Nephron (organoid): Measurements from ENCODE around the gene NR5A1.

Source experiments
- H3K27ac Mint-ChIP-seq, 3 experiments: 2 replicates each; pipeline ENCODE4 v1.8.0; 2020; ENCODE audit warnings: mixed read lengths in 3 of 3, mild to moderate bottlenecking in 2 of 3, moderate library complexity in 1 of 3
- H3K27me3 Mint-ChIP-seq: 2 replicates; pipeline ENCODE4 v1.8.0; 2021; ENCODE audit warnings: low read depth, mild to moderate bottlenecking, moderate library complexity, mixed read lengths
- H3K36me3 Mint-ChIP-seq: 2 replicates; pipeline ENCODE4 v1.8.0; 2020; ENCODE audit warnings: low read depth, mixed read lengths
- H3K4me1 Mint-ChIP-seq: 2 replicates; pipeline ENCODE4 v1.8.0; 2020; ENCODE audit warnings: mixed read lengths
- H3K4me3 Mint-ChIP-seq, 3 experiments: 2 replicates each; pipeline ENCODE4 v1.8.0; 2020; ENCODE audit warnings: mild to moderate bottlenecking in 3 of 3, mixed read lengths in 3 of 3, moderate library complexity in 2 of 3
- H3K9me3 Mint-ChIP-seq: 2 replicates; pipeline ENCODE4 v1.8.0; 2020; ENCODE audit warnings: mixed read lengths
- CTCF ChIP-seq, 3 experiments: fragments of 200-600 bp; sonication (generic); IDR thresholded peaks; one replicate each; pipeline ENCODE4 v1.5.0; 2021; ENCODE audit warnings: antibody characterized with exemption in 3 of 3; ENCODE audit not compliant: unreplicated experiment in 3 of 3

Gene NR5A1

GRCh38 chr9:124450931-124451661, 56.1 kb downstream of the NR5A1 start:
- H3K4me3 Mint-ChIP-seq: peak overlapping the region in 1 of 3 experiments; percentile 28

GRCh38 chr9:124450241-124450924, 56.8 kb downstream of the NR5A1 start, which contains the start of gene ADGRD2:
Gene ADGRD2 (plus strand): TSS chr9:124450451. CDS start chr9:124451667, 1,216 bp downstream.
- Mint-ChIP-seq H3K4me3 (peak within 1 kb of the TSS; percentile 67 to 79 (median 74)), H3K9me3 (no peaks in the 10 kb centered on the region), H3K27ac (no peak within 1 kb of the TSS), H3K36me3 (no peaks in the 10 kb centered on the region), H3K4me1 (peaks cover 5% of the 10 kb centered on the region), H3K27me3 (peaks cover 65% of the 10 kb centered on the region)
- TF ChIP-seq CTCF (IDR thresholded peaks at IDR 0.05; ENCODE audit: unreplicated experiment in 3 of 3): no peak

More at GRCh38 chr9:124450931-124451661, 56.1 kb downstream of the NR5A1 start:
- Mint-ChIP-seq H3K4me1 (peaks cover 5% of the 10 kb centered on the region), H3K36me3 (no peaks in the 10 kb centered on the region), H3K27ac (no peak overlapping the region), H3K27me3 (peaks cover 65% of the 10 kb centered on the region), H3K9me3 (no peaks in the 10 kb centered on the region)
- TF ChIP-seq CTCF (IDR thresholded peaks at IDR 0.05; ENCODE audit: unreplicated experiment in 3 of 3): no peak

GRCh38 chr9:124449381-124450151, 57.6 kb downstream of the NR5A1 start:
- Mint-ChIP-seq H3K4me3 (no peak overlapping the region), H3K27ac (no peak overlapping the region), H3K4me1 (peaks cover 5% of the 10 kb centered on the region)

GRCh38 chr9:124448019-124448418, 59.2 kb downstream of the NR5A1 start:
- H3K27me3 Mint-ChIP-seq: peaks cover 61% of the 10 kb centered on the region

More at GRCh38 chr9:124449381-124450151, 57.6 kb downstream of the NR5A1 start:
- Mint-ChIP-seq H3K9me3 (no peaks in the 10 kb centered on the region), H3K36me3 (no peaks in the 10 kb centered on the region), H3K27me3 (peaks cover 63% of the 10 kb centered on the region)
- TF ChIP-seq CTCF (IDR thresholded peaks at IDR 0.05; ENCODE audit: unreplicated experiment in 3 of 3): no peak

GRCh38 chr9:124447297-124447661, 59.9 kb downstream of the NR5A1 start:
- no peak for TF ChIP-seq CTCF (IDR thresholded peaks at IDR 0.05; ENCODE audit: unreplicated experiment in 3 of 3)
- no peaks in the 10 kb centered on the region for H3K36me3 Mint-ChIP-seq
- H3K27me3 Mint-ChIP-seq: peaks cover 60% of the 10 kb centered on the region
- H3K9me3 Mint-ChIP-seq: no peaks in the 10 kb centered on the region
- no peak overlapping the region for H3K27ac Mint-ChIP-seq
- H3K4me1 Mint-ChIP-seq: peaks cover 5% of the 10 kb centered on the region
- no peak overlapping the region for H3K4me3 Mint-ChIP-seq

More at GRCh38 chr9:124448019-124448418, 59.2 kb downstream of the NR5A1 start:
- Mint-ChIP-seq H3K27ac (no peak overlapping the region), H3K4me1 (peaks cover 5% of the 10 kb centered on the region), H3K36me3 (no peaks in the 10 kb centered on the region), H3K4me3 (no peak overlapping the region), H3K9me3 (no peaks in the 10 kb centered on the region)
- no peak for TF ChIP-seq CTCF (IDR thresholded peaks at IDR 0.05; ENCODE audit: unreplicated experiment in 3 of 3)
